Loucy (cell line): Measurements from ENCODE around the gene SPAG9.

ENCODE experiments used
- H2AFZ ChIP-seq: fragments of 200-600 bp; sonication (generic); 2 replicates; pipeline ENCODE4 v1.6.0; 2016; ENCODE audit warnings: antibody characterized with exemption, mild to moderate bottlenecking, low read length, moderate library complexity
- H3F3A ChIP-seq: fragments of 200-600 bp; 2 replicates; pipeline ENCODE4 v1.6.0; 2016; ENCODE audit warnings: antibody characterized with exemption, low read depth, mild to moderate bottlenecking
- H3K27me3 ChIP-seq: fragments of 200-600 bp; sonication (generic); 2 replicates; pipeline ENCODE4 v1.6.1; 2014; ENCODE audit warnings: low read length, mild to moderate bottlenecking; ENCODE audit not compliant: insufficient read depth, poor library complexity, severe bottlenecking
- H3K36me3 ChIP-seq: fragments of 200-600 bp; sonication (generic); 2 replicates; pipeline ENCODE4 v1.6.1; 2016; ENCODE audit warnings: low read length; ENCODE audit not compliant: insufficient read depth
- H3K4me1 ChIP-seq: fragments of 200-600 bp; sonication (generic); 2 replicates; pipeline ENCODE4 v1.5.1; 2014; ENCODE audit warnings: low read length, mild to moderate bottlenecking; ENCODE audit not compliant: insufficient read depth, poor library complexity, severe bottlenecking
- H3K4me2 ChIP-seq: fragments of 200-600 bp; sonication (generic); 2 replicates; pipeline ENCODE4 v1.6.0; 2014; ENCODE audit warnings: antibody characterized with exemption, low read length, low read depth, mild to moderate bottlenecking; ENCODE audit not compliant: poor library complexity, severe bottlenecking
- H3K4me3 ChIP-seq: fragments of 200-600 bp; sonication (generic); 2 replicates; pipeline ENCODE4 v1.5.1; 2014; ENCODE audit warnings: low read length, mild to moderate bottlenecking, mixed read lengths; ENCODE audit not compliant: poor library complexity, severe bottlenecking
- H3K79me2 ChIP-seq: fragments of 200-600 bp; sonication (generic); 2 replicates; pipeline ENCODE4 v1.6.1; 2014; ENCODE audit warnings: low read length; ENCODE audit not compliant: insufficient read depth
- H3K9ac ChIP-seq: fragments of 200-600 bp; sonication (generic); 2 replicates; pipeline ENCODE4 v1.6.0; 2014; ENCODE audit warnings: mild to moderate bottlenecking, low read depth, low read length, moderate library complexity; ENCODE audit not compliant: poor library complexity, severe bottlenecking
- H3K9me2 ChIP-seq: fragments of 200-600 bp; sonication (generic); replicated peaks from 2 replicates; pipeline ENCODE4 v1.6.1; 2016; ENCODE audit warnings: low read depth, low read length, mixed read lengths
- H3K9me3 ChIP-seq: fragments of 200-600 bp; sonication (generic); 2 replicates; pipeline ENCODE4 v1.6.1; 2014; ENCODE audit warnings: mild to moderate bottlenecking, antibody characterized with exemption, low read length, low read depth; ENCODE audit not compliant: insufficient read depth
- H4K20me1 ChIP-seq: fragments of 200-600 bp; sonication (generic); 2 replicates; pipeline ENCODE4 v1.6.0; 2014; ENCODE audit warnings: antibody characterized with exemption, low read length, mild to moderate bottlenecking; ENCODE audit not compliant: insufficient read depth, poor library complexity, severe bottlenecking
- CTCF ChIP-seq: fragments of 200-600 bp; sonication (generic); conservative IDR thresholded peaks from 2 replicates; pipeline ENCODE4 v1.5.1; 2014; ENCODE audit warnings: mild to moderate bottlenecking, antibody characterized with exemption, low read length
- EZH2phosphoT487 ChIP-seq: fragments of 200-600 bp; IDR thresholded peaks from 2 replicates; pipeline ENCODE4 v1.6.1; 2018; ENCODE audit warnings: antibody characterized with exemption, mild to moderate bottlenecking, moderate library complexity, borderline replicate concordance

Gene SPAG9

GRCh38 chr17:51079049-51079448 lies 41.6 kb downstream of the SPAG9 start:
- Histone ChIP-seq H2AFZ (no peak overlapping the region), H3K27me3 (no peaks in the 10 kb centered on the region), H3K4me3 (no peak overlapping the region), H4K20me1 (peaks cover 10% of the 10 kb centered on the region), H3K9me2 (no peaks in the 10 kb centered on the region), H3F3A (no peaks in the 10 kb centered on the region), H3K4me1 (no peaks in the 10 kb centered on the region), H3K36me3 (peaks cover 46% of the 10 kb centered on the region), H3K9me3 (no peaks in the 10 kb centered on the region), H3K4me2 (no peak overlapping the region), H3K9ac (no peak overlapping the region), H3K79me2 (peaks cover 27% of the 10 kb centered on the region)
- no peak for TF ChIP-seq EZH2phosphoT487

GRCh38 chr17:51078009-51078592 lies 42.6 kb downstream of the SPAG9 start:
- Histone ChIP-seq H2AFZ (no peak overlapping the region), H3F3A (no peaks in the 10 kb centered on the region), H3K4me1 (no peaks in the 10 kb centered on the region), H4K20me1 (peaks cover 3% of the 10 kb centered on the region), H3K79me2 (peaks cover 20% of the 10 kb centered on the region), H3K9me3 (no peaks in the 10 kb centered on the region), H3K9me2 (no peaks in the 10 kb centered on the region), H3K27me3 (no peaks in the 10 kb centered on the region), H3K4me3 (no peak overlapping the region), H3K36me3 (peaks cover 46% of the 10 kb centered on the region), H3K4me2 (no peak overlapping the region), H3K9ac (no peak overlapping the region)
- TF ChIP-seq EZH2phosphoT487 (no peak), CTCF (no peak)

- no peaks in the 10 kb centered on the region for H3K9me3 ChIP-seq
- H3K9ac ChIP-seq: no peak overlapping the region
- H3K27me3 ChIP-seq: no peaks in the 10 kb centered on the region
- H3K36me3 ChIP-seq: peaks cover 46% of the 10 kb centered on the region
- no peaks in the 10 kb centered on the region for H3K9me2 ChIP-seq
- H2AFZ ChIP-seq: no peak overlapping the region
- peaks cover 9% of the 10 kb centered on the region for H3K79me2 ChIP-seq
- H3F3A ChIP-seq: no peaks in the 10 kb centered on the region
- H4K20me1 ChIP-seq: no peaks in the 10 kb centered on the region
- TF ChIP-seq CTCF: no peak
- TF ChIP-seq EZH2phosphoT487: no peak
- H3K4me1 ChIP-seq: no peaks in the 10 kb centered on the region
- H3K4me3 ChIP-seq: no peak overlapping the region
- H3K4me2 ChIP-seq: no peak overlapping the region
These were observed 43.8 kb downstream of the SPAG9 start for GRCh38 chr17:51076821-51077220.

GRCh38 chr17:51071556-51071955 lies 49.1 kb downstream of the SPAG9 start:
- Histone ChIP-seq H3K4me3 (no peak overlapping the region), H3K79me2 (peaks cover 27% of the 10 kb centered on the region), H3K4me2 (no peak overlapping the region), H3K9ac (no peak overlapping the region), H3K36me3 (peaks cover 14% of the 10 kb centered on the region; the same call in 1 of the 2 replicates), H3K27me3 (no peaks in the 10 kb centered on the region), H3K9me2 (no peaks in the 10 kb centered on the region), H3K4me1 (no peaks in the 10 kb centered on the region), H2AFZ (no peak overlapping the region), H3K9me3 (no peaks in the 10 kb centered on the region), H4K20me1 (peaks cover 12% of the 10 kb centered on the region), H3F3A (no peaks in the 10 kb centered on the region)
- no peak for TF ChIP-seq EZH2phosphoT487
